ACHN (cell line): ENCODE data around the gene STXBP1.

ENCODE experiments used
- DNase-seq: peaks from one replicate; pipeline ENCODE4 v3.0.0-alpha.2; 2015
- in situ Hi-C: cut with HindIII; loops from 2 replicates; pipeline ENCODE4 v1.10.0; 2017; ENCODE audit warnings: low sequenced_read_pairs, low pct_ligation_motif_present, low pct_unique_long_range_greater_than_20kb

Gene STXBP1

GRCh38 chr9:127644146-127644827 lies 32.2 kb downstream of the STXBP1 start:
- DNase-seq: no peak
- in situ Hi-C loops: no loop called here

- DNase-seq: no peak
- in situ Hi-C loops: no loop called here
Observed at GRCh38 chr9:127644943-127645342, 32.9 kb downstream of the STXBP1 start.

- in situ Hi-C loops: no loop called here
- no peak for DNase-seq
Observed at GRCh38 chr9:127647451-127647850, 35.4 kb downstream of the STXBP1 start.

- in situ Hi-C loops: no loop called here
- no peak for DNase-seq
Observed at GRCh38 chr9:127650518-127650917, 38.4 kb downstream of the STXBP1 start.

GRCh38 chr9:127651697-127652610 lies 39.9 kb downstream of the STXBP1 start:
- DNase-seq: no peak
- in situ Hi-C loops: no loop called here

GRCh38 chr9:127652733-127653132 lies 40.7 kb downstream of the STXBP1 start:
- DNase-seq: no peak
- in situ Hi-C loops: no loop called here

GRCh38 chr9:127654619-127655018 lies 42.5 kb downstream of the STXBP1 start:
- in situ Hi-C loops: no loop called here
- DNase-seq: no peak

GRCh38 chr9:127658428-127658827 lies 46.4 kb downstream of the STXBP1 start:
- DNase-seq: no peak
- in situ Hi-C loops: no loop called here

GRCh38 chr9:127660886-127661741 lies 49.0 kb downstream of the STXBP1 start:
- in situ Hi-C loops: no loop called here
- no peak for DNase-seq

- DNase-seq: no peak
- in situ Hi-C loops: no loop called here
Observed at GRCh38 chr9:127662617-127663016, 50.5 kb downstream of the STXBP1 start.

- in situ Hi-C loops: no loop called here
- no peak for DNase-seq
Observed at GRCh38 chr9:127664324-127664677, 52.2 kb downstream of the STXBP1 start.

- in situ Hi-C loops: no loop called here
- DNase-seq: no peak
Observed at GRCh38 chr9:127664678-127665507, 52.8 kb downstream of the STXBP1 start.

GRCh38 chr9:127667127-127667844 lies 55.2 kb downstream of the STXBP1 start:
- no peak for DNase-seq
- in situ Hi-C loops: no loop called here

GRCh38 chr9:127667906-127668305 lies 55.8 kb downstream of the STXBP1 start:
- DNase-seq: no peak
- in situ Hi-C loops: no loop called here

- in situ Hi-C loops: no loop called here
- no peak for DNase-seq
Observed at GRCh38 chr9:127673234-127673633, 61.2 kb downstream of the STXBP1 start.

GRCh38 chr9:127676638-127677037 lies 64.6 kb downstream of the STXBP1 start:
- DNase-seq: no peak
- in situ Hi-C loops: no loop called here

GRCh38 chr9:127679506-127679905 lies 67.4 kb downstream of the STXBP1 start:
- no peak for DNase-seq
- in situ Hi-C loops: no loop called here

GRCh38 chr9:127680226-127680625 lies 68.1 kb downstream of the STXBP1 start:
- in situ Hi-C loops: no loop called here

More at GRCh38 chr9:127680226-127680625, 68.1 kb downstream of the STXBP1 start:
- no peak for DNase-seq
